Heart right ventricle (tissue), 16 donors: ENCODE data around the gene DYNLT2. TPM values are rescaled to one million over a fixed set of nuclear protein-coding genes. Genes with fewer than 3 reads are reported as not detected.
"Not testable (repeated sequence)": the region's sequence is repeated elsewhere in the genome, so short reads cannot be mapped to it uniquely, and the experiment has no call there.

ENCODE experiments used
- ATAC-seq, 8 donors: fragments of 200-7000 bp; cut with Tn5 transposase; one replicate each; pipeline ENCODE4 v1.9.1; 2020; ENCODE audit warnings: mild to moderate bottlenecking in 8 of 8, moderate library complexity in 8 of 8, moderate number of reproducible peaks in 1 of 8
- DNase-seq, 2 donors: peaks; one replicate each; pipeline ENCODE4 v3.0.0-alpha.2; 2020
- H3K27ac ChIP-seq, 10 donors: fragments of 200-600 bp; sonication (generic) in 2 of 10; one replicate each; pipeline versions ENCODE4 v1.5.0 to v1.8.0; 2020 to 2022; ENCODE audit warnings: mild to moderate bottlenecking in 3 of 10
- H3K27me3 ChIP-seq, 7 donors: fragments of 200-600 bp; one replicate each; pipeline ENCODE4 v1.8.0; 2021 to 2022; ENCODE audit warnings: mild to moderate bottlenecking in 2 of 7
- H3K36me3 ChIP-seq, 9 donors: fragments of 200-600 bp; sonication (generic) in 1 of 9; one replicate each; pipeline versions ENCODE4 v1.5.0 to v1.8.0; 2020 to 2022; ENCODE audit warnings: mild to moderate bottlenecking in 2 of 9
- H3K4me1 ChIP-seq, 9 donors: fragments of 200-600 bp; sonication (generic) in 1 of 9; one replicate each; pipeline versions ENCODE4 v1.5.0 to v1.8.0; 2020 to 2022; ENCODE audit warnings: mild to moderate bottlenecking in 4 of 9
- H3K4me3 ChIP-seq, 10 donors: fragments of 200-600 bp; sonication (generic) in 2 of 10; one replicate each; pipeline versions ENCODE4 v1.5.0 to v1.8.0; 2020 to 2022; ENCODE audit warnings: mild to moderate bottlenecking in 7 of 10, moderate library complexity in 2 of 10
- H3K9me3 ChIP-seq, 11 donors: fragments of 200-600 bp in 10 of 11; sonication (generic) in 2 of 11; one replicate each; pipeline versions ENCODE4 v1.5.0 to v1.8.0; 2013 to 2022; ENCODE audit warnings: mild to moderate bottlenecking in 2 of 11, control low read depth in 1 of 11, moderate library complexity in 1 of 11
- WGBS, 2 donors: extraction: QIAGEN DNeasy Blood & Tissue Kit; methylation state at CpG; one replicate each; pipeline ENCODE4 v1.1.7; 2013; ENCODE audit warnings: inconsistent platforms in 1 of 2; 5-methylcytosine and 5-hydroxymethylcytosine counted together
- intact Hi-C, 10 donors: fragments of 100-400 bp; cut with DNase I; formaldehyde crosslinking; loops; one replicate each; pipeline versions ENCODE4 v1.11.1 to v1.14.2; 2022
- polyA plus RNA-seq, 2 donors: library from polyadenylated mRNA; stranded (reverse); fragments of 200-250 nt; gene quantifications; one replicate each; pipeline ENCODE4 v1.2.3, GENCODE V29; 2013
- total RNA-seq, 10 donors: library from RNA; stranded (reverse); fragmentation: NEBNext Ultra II Directional in 3 of 10; extraction: Animal tissue kit (Norgen Biotek cat#: 25700) in 3 of 10; gene quantifications; one replicate each; pipeline versions ENCODE4 v1.2.1 to v1.2.4, GENCODE V29; 2021 to 2023
- TF ChIP-seq, protein P1 (sequence below), 9 donors: fragments of 200-600 bp; sonication (generic) in 2 of 9; IDR thresholded peaks; one replicate each; pipeline versions ENCODE4 v1.5.0 to v1.8.0; 2021 to 2022; ENCODE audit warnings: antibody characterized with exemption in 9 of 9, mild to moderate bottlenecking in 5 of 9, moderate library complexity in 1 of 9
- donor health status: Arrhythmogenic right ventricular cardiomyopathy.
- donor health status: ischemic (EF 13 %, LVEDD 7.1; RV severe dilation, severe dysfunction).
- donor health status: healthy with polysubstance abuse.
- donor health status: DM: no; HTN: yes; CAD: no.
- donor health status: DM: no; HTN: no; CAD: no.
- donor health status: ischemic (EF 25% LVEDD 6.9; RV normal size, moderate dysfunction).
- donor health status: ischemic (EF 25% LVEDD 5.7; RV mildly dilated, moderate dysfunction).
- donor health status: healthy.
- donor health status: DM: yes; HTN: yes; CAD: no.
- donor health status: Ischemic cardiomyopathy.
- donor health status: ischemic (EF 35%, LVEDD 5.7; RV mildly dilated, moderate dysfunction).
- donor health status: nonischemic (EF 11% LVEDD 7.7; RV severe dilation, severe dysfunction).
- donor health status: DM: yes; HTN: yes; CAD: no.
- donor health status: PGD.
- donor health status: ischemic (EF 29% LVEDD 5.4; RV normal size, mild dysfunction).
- donor health status: nonischemic (EF 23%, LVEDD 6.1; RV moderate dilation, normal function).

Gene DYNLT2
- total and polyA plus RNA-seq, 12 donors: 0.19 to 3.4 (median 0.66) TPM

DNA sequence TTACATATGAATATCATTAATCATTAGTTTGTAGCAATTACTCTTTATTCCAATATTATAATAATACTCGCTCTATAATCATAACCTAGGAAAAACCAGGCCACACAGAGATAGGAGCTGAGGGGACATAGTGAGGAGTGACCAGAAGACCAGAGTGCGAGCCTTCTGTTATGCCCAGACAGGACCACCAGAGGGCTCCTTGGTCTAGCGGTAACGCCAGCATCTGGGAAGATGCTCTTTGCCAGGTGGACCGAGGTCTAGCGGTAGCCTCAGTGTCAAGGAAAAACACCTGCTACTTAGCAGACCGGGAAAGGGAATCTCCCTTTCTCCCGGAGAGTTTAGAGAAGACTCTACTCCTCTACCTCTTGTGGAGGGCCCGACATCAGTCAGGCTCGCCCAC lies 54.3 kb downstream of the DYNLT2 start:
- not testable (repeated sequence) for H3K4me3 ChIP-seq, H3K36me3 ChIP-seq, ATAC-seq, H3K27me3 ChIP-seq, H3K27ac ChIP-seq, DNase-seq
- Histone ChIP-seq H3K9me3 (peaks cover 0 to 16% (median 0%) of the 10 kb centered on the region in 11 donors), H3K4me1 (peaks cover 3 to 30% (median 14%) of the 10 kb centered on the region in 9 donors)
- WGBS, 2 donors: 77 to 80% methylated on average over 10 of the region's 10 CpGs
- TF ChIP-seq, protein P1, sequence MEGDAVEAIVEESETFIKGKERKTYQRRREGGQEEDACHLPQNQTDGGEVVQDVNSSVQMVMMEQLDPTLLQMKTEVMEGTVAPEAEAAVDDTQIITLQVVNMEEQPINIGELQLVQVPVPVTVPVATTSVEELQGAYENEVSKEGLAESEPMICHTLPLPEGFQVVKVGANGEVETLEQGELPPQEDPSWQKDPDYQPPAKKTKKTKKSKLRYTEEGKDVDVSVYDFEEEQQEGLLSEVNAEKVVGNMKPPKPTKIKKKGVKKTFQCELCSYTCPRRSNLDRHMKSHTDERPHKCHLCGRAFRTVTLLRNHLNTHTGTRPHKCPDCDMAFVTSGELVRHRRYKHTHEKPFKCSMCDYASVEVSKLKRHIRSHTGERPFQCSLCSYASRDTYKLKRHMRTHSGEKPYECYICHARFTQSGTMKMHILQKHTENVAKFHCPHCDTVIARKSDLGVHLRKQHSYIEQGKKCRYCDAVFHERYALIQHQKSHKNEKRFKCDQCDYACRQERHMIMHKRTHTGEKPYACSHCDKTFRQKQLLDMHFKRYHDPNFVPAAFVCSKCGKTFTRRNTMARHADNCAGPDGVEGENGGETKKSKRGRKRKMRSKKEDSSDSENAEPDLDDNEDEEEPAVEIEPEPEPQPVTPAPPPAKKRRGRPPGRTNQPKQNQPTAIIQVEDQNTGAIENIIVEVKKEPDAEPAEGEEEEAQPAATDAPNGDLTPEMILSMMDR (IDR thresholded peaks at IDR 0.05): peak in 7 of 9 donors; percentile 37 to 54 (median 41)
- intact Hi-C loops: loop anchor here in 1 of 10 donors (5.0 kb wide), 1 partner anchor 800 kb away; no protein-coding TSS in a partner anchor

GRCh38 chr6:169695131-169695530 lies 56.2 kb downstream of the DYNLT2 start:
- intact Hi-C loops: loop anchor here in 1 of 10 donors (5.0 kb wide), 1 partner anchor 798 kb away; no protein-coding TSS in a partner anchor
- H3K9me3 ChIP-seq: peaks cover 0 to 17% (median 0%) of the 10 kb centered on the region in 11 donors
- 94 to 100% methylated on average over 5 of the region's 5 CpGs for WGBS, 2 donors
- H3K27ac ChIP-seq: no peak overlapping the region
- H3K4me1 ChIP-seq: peaks cover 0 to 17% (median 3%) of the 10 kb centered on the region in 9 donors
- ATAC-seq: no peak
- no peak overlapping the region for H3K4me3 ChIP-seq
- no peak for DNase-seq
- TF ChIP-seq, protein P1 (IDR thresholded peaks at IDR 0.05): no peak
- H3K36me3 ChIP-seq: peaks cover 0 to 4% (median 0%) of the 10 kb centered on the region in 9 donors
- H3K27me3 ChIP-seq: no peaks in the 10 kb centered on the region

- TF ChIP-seq, protein P1 (IDR thresholded peaks at IDR 0.05): no peak
- peaks cover 0 to 18% (median 9%) of the 10 kb centered on the region in 9 donors for H3K36me3 ChIP-seq
- 96% methylated on average over 3 of the region's 3 CpGs for WGBS, 2 donors
- DNase-seq (no peak), ATAC-seq (peak in 1 of 8 donors; percentile 44)
- H3K4me1 ChIP-seq: peaks cover 0 to 1% (median 0%) of the 10 kb centered on the region in 9 donors
- no peak overlapping the region for H3K27ac ChIP-seq
- H3K4me3 ChIP-seq: no peak overlapping the region
- peaks cover 0 to 19% (median 0%) of the 10 kb centered on the region in 11 donors for H3K9me3 ChIP-seq
- intact Hi-C loops: no loop called here
- H3K27me3 ChIP-seq: no peaks in the 10 kb centered on the region
These were observed 58.9 kb downstream of the DYNLT2 start for GRCh38 chr6:169692516-169692915.

GRCh38 chr6:169691260-169691659 lies 60.1 kb downstream of the DYNLT2 start:
- 98 to 99% methylated on average over 2 of the region's 2 CpGs for WGBS, 2 donors
- ATAC-seq: no peak

More at GRCh38 chr6:169691260-169691659, 60.1 kb downstream of the DYNLT2 start:
- no peak for DNase-seq
- peaks cover 0 to 31% (median 22%) of the 10 kb centered on the region in 9 donors for H3K36me3 ChIP-seq
- peaks cover 0 to 30% (median 6%) of the 10 kb centered on the region in 11 donors for H3K9me3 ChIP-seq
- TF ChIP-seq, protein P1 (IDR thresholded peaks at IDR 0.05): no peak
- no peaks in the 10 kb centered on the region for H3K27me3 ChIP-seq
- no peaks in the 10 kb centered on the region for H3K4me1 ChIP-seq
- no peak overlapping the region for H3K4me3 ChIP-seq
- intact Hi-C loops: no loop called here
- no peak overlapping the region for H3K27ac ChIP-seq

Other genes with a start within 250 kb of the DYNLT2 start
- 10 to 100 TPM in 1 of 10 donors, 1 to 10 TPM in 9; 5.1 to 11.0 (median 6.6) TPM for gene WDR27, start 49.5 kb downstream of the DYNLT2 start, total RNA-seq
- 10 to 100 TPM in 1 of 2 donors, 1 to 10 TPM in 1; 3.2 to 12.0 TPM for gene WDR27, start 49.5 kb downstream of the DYNLT2 start, polyA plus RNA-seq
- gene C6orf120, start 49.4 kb downstream of the DYNLT2 start, total RNA-seq: 10 to 100 TPM; 12.4 to 18.9 (median 14.1) TPM
- 10 to 100 TPM in 1 of 2 donors, 1 to 10 TPM in 1; 2.4 to 10.9 TPM for gene C6orf120, start 49.4 kb downstream of the DYNLT2 start, polyA plus RNA-seq
- 10 to 100 TPM; 42.2 to 63.5 (median 54.9) TPM for gene PHF10, start 27.1 kb downstream of the DYNLT2 start, total RNA-seq
- 10 to 100 TPM; 29.9 to 45.2 TPM for gene PHF10, start 27.1 kb downstream of the DYNLT2 start, polyA plus RNA-seq
- gene ERMARD, start 50 bp upstream of the DYNLT2 start, total RNA-seq: 10 to 100 TPM in 4 of 10 donors, 1 to 10 TPM in 6; 7.5 to 14.9 (median 9.6) TPM
- gene ERMARD, start 50 bp upstream of the DYNLT2 start, polyA plus RNA-seq: 10 to 100 TPM; 12.6 to 38.5 TPM